ENCODE results near the gene UPP1. TPM values are rescaled to one million over a fixed set of nuclear protein-coding genes. Genes with fewer than 3 reads are reported as not detected.

UPP1 gene
- total and polyA plus RNA-seq, 10 of the 15 experiments (the other 5 are each of a cell fraction or from before 2014, with no cell fraction given) = 0.93 to 7.9 (median 3.8) TPM

DNA sequence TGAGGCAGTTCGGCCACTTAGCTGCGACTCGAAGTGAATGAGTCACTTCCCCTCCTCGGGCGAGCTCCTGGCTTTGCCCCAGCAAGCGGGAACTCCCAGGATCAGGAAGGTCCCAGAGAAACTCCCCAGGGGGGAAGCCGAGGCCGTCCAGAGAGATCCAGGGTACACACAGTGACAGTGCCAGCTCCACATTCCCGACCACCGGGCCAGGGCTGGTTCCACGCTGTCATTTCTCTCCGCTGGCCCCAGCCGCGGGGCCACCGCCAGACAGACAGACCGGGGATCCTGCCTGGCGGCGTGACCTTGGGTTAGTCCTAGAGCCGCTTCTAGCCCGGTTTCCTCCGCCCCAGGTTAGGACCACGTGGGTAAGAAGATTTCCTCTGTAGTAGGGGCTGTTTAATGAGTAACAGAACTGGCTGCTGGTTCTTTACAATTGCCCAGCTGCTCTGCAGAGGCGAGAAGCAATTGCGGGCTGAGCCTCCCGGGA, 463 bp upstream of the UPP1 start (continued):
- 0 out of 2 replicates have a peak, but pooled peaks have one; percentile 33 for TF ChIP-seq TAF1 (IDR thresholded peaks at IDR 0.05; ENCODE audit: borderline replicate concordance, low read depth, low read length)
- TF ChIP-seq POLR2AphosphoS5 (IDR thresholded peaks at IDR 0.05; ENCODE audit: low read length) = 0 out of 2 replicates have a peak, but pooled peaks have one; percentile 70
- TF ChIP-seq SP1 (IDR thresholded peaks at IDR 0.05; ENCODE audit: low read depth, low read length) = peak; percentile 18
- TF ChIP-seq MTA2 (IDR thresholded peaks at IDR 0.05; ENCODE audit: low read depth) = peak; percentile 55; the same call in 1 of the 2 replicates
- TF ChIP-seq, protein P1, sequence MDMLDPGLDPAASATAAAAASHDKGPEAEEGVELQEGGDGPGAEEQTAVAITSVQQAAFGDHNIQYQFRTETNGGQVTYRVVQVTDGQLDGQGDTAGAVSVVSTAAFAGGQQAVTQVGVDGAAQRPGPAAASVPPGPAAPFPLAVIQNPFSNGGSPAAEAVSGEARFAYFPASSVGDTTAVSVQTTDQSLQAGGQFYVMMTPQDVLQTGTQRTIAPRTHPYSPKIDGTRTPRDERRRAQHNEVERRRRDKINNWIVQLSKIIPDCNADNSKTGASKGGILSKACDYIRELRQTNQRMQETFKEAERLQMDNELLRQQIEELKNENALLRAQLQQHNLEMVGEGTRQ (IDR thresholded peaks at IDR 0.05; ENCODE audit: borderline replicate concordance, low read depth, low read length) = peak; percentile 39; the same call in 1 of the 2 replicates
- TF ChIP-seq RFX5 (IDR thresholded peaks at IDR 0.05; ENCODE audit: low read depth, low read length) = no peak
- TF ChIP-seq ZNF207 (IDR thresholded peaks at IDR 0.05; ENCODE audit: borderline replicate concordance) = 0 out of 2 replicates have a peak, but pooled peaks have one; percentile 5
- peak; percentile 74 for TF ChIP-seq MXI1 (IDR thresholded peaks at IDR 0.05; ENCODE audit: low read depth, low read length)
- TF ChIP-seq, protein P2, sequence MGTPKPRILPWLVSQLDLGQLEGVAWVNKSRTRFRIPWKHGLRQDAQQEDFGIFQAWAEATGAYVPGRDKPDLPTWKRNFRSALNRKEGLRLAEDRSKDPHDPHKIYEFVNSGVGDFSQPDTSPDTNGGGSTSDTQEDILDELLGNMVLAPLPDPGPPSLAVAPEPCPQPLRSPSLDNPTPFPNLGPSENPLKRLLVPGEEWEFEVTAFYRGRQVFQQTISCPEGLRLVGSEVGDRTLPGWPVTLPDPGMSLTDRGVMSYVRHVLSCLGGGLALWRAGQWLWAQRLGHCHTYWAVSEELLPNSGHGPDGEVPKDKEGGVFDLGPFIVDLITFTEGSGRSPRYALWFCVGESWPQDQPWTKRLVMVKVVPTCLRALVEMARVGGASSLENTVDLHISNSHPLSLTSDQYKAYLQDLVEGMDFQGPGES (IDR thresholded peaks at IDR 0.05) = no peak
- peak; percentile 42 to 69; a peak in 2 of 4 replicates for TF ChIP-seq BHLHE40 (IDR thresholded peaks at IDR 0.05; ENCODE audit: borderline replicate concordance in 1 of 2, low read depth in 2 of 2, low read length in 1 of 2)
- TF ChIP-seq, protein P3, sequence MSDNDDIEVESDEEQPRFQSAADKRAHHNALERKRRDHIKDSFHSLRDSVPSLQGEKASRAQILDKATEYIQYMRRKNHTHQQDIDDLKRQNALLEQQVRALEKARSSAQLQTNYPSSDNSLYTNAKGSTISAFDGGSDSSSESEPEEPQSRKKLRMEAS (IDR thresholded peaks at IDR 0.05; ENCODE audit: low read depth, low read length) = peak; percentile 33; the same call in 1 of the 2 replicates
- 0 out of 2 replicates have a peak, but pooled peaks have one; percentile 62 for TF ChIP-seq ASH2L (IDR thresholded peaks at IDR 0.05; ENCODE audit: borderline replicate concordance, low read depth)
- TF ChIP-seq MEF2A (IDR thresholded peaks at IDR 0.05; ENCODE audit: insufficient read depth, low read depth, low read length) = no peak
- no peak for TF ChIP-seq SMARCA5 (IDR thresholded peaks at IDR 0.05)
- TF ChIP-seq LARP7 (IDR thresholded peaks at IDR 0.05) = peak; percentile 62; the same call in 1 of the 2 replicates
- no peak for TF ChIP-seq MTA3 (IDR thresholded peaks at IDR 0.05; ENCODE audit: borderline replicate concordance, low read length)
- TF ChIP-seq POLR2A (IDR thresholded peaks at IDR 0.05; ENCODE audit: low read depth, low read length) = peak; percentile 76
- peak; percentile 61 for TF ChIP-seq ZNF687 (IDR thresholded peaks at IDR 0.05)
- TF ChIP-seq RAD51 (IDR thresholded peaks at IDR 0.05) = peak; percentile 89
- no peak for TF ChIP-seq SMAD5 (IDR thresholded peaks at IDR 0.05; ENCODE audit: low read depth)
- peak; percentile 84 for TF ChIP-seq NBN (IDR thresholded peaks at IDR 0.05)
- peak; percentile 75 for TF ChIP-seq SMAD1 (IDR thresholded peaks at IDR 0.05; ENCODE audit: low read depth, partially characterized antibody)
- TF ChIP-seq, protein P4, sequence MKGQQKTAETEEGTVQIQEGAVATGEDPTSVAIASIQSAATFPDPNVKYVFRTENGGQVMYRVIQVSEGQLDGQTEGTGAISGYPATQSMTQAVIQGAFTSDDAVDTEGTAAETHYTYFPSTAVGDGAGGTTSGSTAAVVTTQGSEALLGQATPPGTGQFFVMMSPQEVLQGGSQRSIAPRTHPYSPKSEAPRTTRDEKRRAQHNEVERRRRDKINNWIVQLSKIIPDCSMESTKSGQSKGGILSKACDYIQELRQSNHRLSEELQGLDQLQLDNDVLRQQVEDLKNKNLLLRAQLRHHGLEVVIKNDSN (IDR thresholded peaks at IDR 0.05; ENCODE audit: borderline replicate concordance, extremely low read length, insufficient read depth, low read depth, low read length) = peak; percentile 38
- no peak; the same call in 1 of the 2 replicates for TF ChIP-seq CHD2 (IDR thresholded peaks at IDR 0.05; ENCODE audit: borderline replicate concordance, low read depth, low read length)
- peak; percentile 62; the same call in 1 of the 2 replicates for TF ChIP-seq SPI1 (IDR thresholded peaks at IDR 0.05; ENCODE audit: borderline replicate concordance, insufficient read depth, low read depth, low read length)
